HL-60 (cell line): ENCODE measurements around the gene SECISBP2.

ENCODE experiments used
- GABPA ChIP-seq: IDR thresholded peaks from 2 replicates; pipeline ENCODE4 v1.6.1; 2012; ENCODE audit warnings: low read depth
- POLR2AphosphoS5 ChIP-seq: IDR thresholded peaks from 2 replicates; pipeline ENCODE4 v1.6.1; 2012; ENCODE audit warnings: low read depth
- TF ChIP-seq, protein P1 (sequence below): IDR thresholded peaks from one replicate; pipeline ENCODE4 v1.5.1; 2011; ENCODE audit warnings: low read length, control low read depth, inconsistent platforms; ENCODE audit not compliant: insufficient read depth
- TF ChIP-seq, protein P2 (sequence below): IDR thresholded peaks from 2 replicates; pipeline ENCODE4 v1.6.1; 2012; ENCODE audit warnings: low read depth; ENCODE audit not compliant: insufficient replicate concordance

DNA sequence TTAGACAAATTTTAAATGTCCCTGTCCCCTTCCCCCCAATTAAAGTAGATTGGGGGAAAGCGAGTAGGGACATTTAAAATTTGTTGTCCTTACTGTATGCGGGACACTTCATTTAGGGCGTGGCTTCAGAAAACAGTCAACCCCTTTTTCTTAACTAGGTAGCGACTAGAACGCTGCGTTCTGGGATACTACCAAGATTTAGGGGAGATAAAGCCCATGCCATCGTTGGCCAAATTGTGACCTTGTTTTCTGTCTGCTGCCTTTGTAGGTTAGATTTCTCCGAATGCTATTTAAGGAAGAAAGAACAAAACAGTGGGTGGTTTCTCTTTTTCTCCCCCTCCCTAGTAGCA lies 6.1 kb upstream of the SECISBP2 start:
- TF ChIP-seq, protein P1, sequence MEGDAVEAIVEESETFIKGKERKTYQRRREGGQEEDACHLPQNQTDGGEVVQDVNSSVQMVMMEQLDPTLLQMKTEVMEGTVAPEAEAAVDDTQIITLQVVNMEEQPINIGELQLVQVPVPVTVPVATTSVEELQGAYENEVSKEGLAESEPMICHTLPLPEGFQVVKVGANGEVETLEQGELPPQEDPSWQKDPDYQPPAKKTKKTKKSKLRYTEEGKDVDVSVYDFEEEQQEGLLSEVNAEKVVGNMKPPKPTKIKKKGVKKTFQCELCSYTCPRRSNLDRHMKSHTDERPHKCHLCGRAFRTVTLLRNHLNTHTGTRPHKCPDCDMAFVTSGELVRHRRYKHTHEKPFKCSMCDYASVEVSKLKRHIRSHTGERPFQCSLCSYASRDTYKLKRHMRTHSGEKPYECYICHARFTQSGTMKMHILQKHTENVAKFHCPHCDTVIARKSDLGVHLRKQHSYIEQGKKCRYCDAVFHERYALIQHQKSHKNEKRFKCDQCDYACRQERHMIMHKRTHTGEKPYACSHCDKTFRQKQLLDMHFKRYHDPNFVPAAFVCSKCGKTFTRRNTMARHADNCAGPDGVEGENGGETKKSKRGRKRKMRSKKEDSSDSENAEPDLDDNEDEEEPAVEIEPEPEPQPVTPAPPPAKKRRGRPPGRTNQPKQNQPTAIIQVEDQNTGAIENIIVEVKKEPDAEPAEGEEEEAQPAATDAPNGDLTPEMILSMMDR, result no peak
- TF ChIP-seq, protein P2, sequence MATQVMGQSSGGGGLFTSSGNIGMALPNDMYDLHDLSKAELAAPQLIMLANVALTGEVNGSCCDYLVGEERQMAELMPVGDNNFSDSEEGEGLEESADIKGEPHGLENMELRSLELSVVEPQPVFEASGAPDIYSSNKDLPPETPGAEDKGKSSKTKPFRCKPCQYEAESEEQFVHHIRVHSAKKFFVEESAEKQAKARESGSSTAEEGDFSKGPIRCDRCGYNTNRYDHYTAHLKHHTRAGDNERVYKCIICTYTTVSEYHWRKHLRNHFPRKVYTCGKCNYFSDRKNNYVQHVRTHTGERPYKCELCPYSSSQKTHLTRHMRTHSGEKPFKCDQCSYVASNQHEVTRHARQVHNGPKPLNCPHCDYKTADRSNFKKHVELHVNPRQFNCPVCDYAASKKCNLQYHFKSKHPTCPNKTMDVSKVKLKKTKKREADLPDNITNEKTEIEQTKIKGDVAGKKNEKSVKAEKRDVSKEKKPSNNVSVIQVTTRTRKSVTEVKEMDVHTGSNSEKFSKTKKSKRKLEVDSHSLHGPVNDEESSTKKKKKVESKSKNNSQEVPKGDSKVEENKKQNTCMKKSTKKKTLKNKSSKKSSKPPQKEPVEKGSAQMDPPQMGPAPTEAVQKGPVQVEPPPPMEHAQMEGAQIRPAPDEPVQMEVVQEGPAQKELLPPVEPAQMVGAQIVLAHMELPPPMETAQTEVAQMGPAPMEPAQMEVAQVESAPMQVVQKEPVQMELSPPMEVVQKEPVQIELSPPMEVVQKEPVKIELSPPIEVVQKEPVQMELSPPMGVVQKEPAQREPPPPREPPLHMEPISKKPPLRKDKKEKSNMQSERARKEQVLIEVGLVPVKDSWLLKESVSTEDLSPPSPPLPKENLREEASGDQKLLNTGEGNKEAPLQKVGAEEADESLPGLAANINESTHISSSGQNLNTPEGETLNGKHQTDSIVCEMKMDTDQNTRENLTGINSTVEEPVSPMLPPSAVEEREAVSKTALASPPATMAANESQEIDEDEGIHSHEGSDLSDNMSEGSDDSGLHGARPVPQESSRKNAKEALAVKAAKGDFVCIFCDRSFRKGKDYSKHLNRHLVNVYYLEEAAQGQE, result no peak
- TF ChIP-seq GABPA (no peak), POLR2AphosphoS5 (peak; percentile 24; the same call in 1 of the 2 replicates)
